ENCODE data around the gene SLC47A2.

The SLC47A2 gene

GRCh38 chr17:19647697-19648474 is 68.5 kb downstream of the SLC47A2 start:
- TF ChIP-seq GATA2 (IDR thresholded peaks at IDR 0.05; ENCODE audit: low read depth, low read length) (no peak), GATA3 (IDR thresholded peaks at IDR 0.05; ENCODE audit: low read depth, low read length) (no peak)

- TF ChIP-seq GATA2 (IDR thresholded peaks at IDR 0.05; ENCODE audit: low read depth, low read length) (no peak), GATA3 (IDR thresholded peaks at IDR 0.05; ENCODE audit: low read depth, low read length) (no peak)
Observed at GRCh38 chr17:19646788-19647696, 69.3 kb downstream of the SLC47A2 start.

GRCh38 chr17:19645734-19646201 is 70.6 kb downstream of the SLC47A2 start:
- TF ChIP-seq GATA2 (IDR thresholded peaks at IDR 0.05; ENCODE audit: low read depth, low read length): no peak
- no peak for TF ChIP-seq GATA3 (IDR thresholded peaks at IDR 0.05; ENCODE audit: low read depth, low read length)

DNA sequence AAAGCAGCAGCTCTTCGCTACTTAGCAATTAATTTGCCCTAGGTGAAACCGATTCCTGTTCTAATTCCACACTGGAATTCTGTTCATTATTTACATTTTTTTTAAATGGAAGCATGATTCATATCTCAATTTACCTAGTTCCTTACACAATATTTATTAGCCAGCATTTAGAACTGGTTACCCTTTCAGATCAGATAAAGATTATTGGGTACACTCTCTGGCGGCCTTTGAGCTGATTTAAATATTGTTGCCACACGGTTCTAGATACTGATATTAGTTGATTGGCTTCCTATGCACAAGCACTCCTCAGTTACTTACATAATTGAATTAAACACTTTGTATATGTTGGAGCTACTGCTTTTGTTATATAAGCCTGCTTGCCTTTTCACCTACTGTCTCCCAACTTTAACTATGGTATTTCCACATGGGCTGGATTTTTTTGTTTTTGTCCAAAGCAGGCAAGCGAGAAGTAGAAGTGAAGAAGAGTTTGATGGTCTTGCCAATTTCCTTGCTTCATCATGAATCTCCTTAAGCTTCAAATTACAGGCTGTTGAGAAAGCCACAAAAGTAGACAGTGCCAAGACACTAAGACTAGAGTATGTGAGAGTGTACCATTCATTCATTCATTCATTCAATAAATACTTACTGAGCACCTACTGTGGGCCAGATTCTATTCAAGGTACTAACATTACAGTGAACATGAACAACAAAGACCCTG is 71.7 kb downstream of the SLC47A2 start:
- TF ChIP-seq GATA2 (IDR thresholded peaks at IDR 0.05; ENCODE audit: low read depth, low read length) (no peak), GATA3 (IDR thresholded peaks at IDR 0.05; ENCODE audit: low read depth, low read length) (no peak)

DNA sequence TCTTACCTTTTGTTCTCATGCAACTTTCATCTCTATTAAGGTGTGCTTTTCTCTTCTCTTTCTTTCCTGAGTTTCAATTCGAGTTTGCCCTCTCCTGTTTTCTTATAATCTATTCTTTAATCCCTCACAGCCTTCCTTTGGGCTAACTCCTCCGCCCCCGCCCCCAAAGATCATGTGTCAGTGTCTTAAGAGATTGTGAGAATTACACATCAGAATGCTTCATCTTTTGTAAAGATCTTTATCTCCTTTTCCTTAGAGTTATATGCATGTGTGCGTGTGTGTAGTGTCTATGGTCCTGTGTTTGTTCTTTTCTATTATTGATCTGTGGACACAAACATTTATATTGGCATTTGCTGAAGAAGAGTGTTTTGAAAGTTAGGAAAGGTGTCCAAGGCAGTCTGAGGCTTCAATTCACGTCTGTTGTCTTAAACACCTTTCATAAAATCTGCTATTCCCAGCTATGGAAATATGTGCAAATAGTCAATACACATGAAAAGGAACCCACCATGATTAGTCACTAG is 74.0 kb downstream of the SLC47A2 start:
- TF ChIP-seq GATA3 (IDR thresholded peaks at IDR 0.05; ENCODE audit: low read depth, low read length) (no peak), GATA2 (IDR thresholded peaks at IDR 0.05; ENCODE audit: low read depth, low read length) (no peak)

- TF ChIP-seq GATA3 (IDR thresholded peaks at IDR 0.05; ENCODE audit: low read depth, low read length) (no peak), GATA2 (IDR thresholded peaks at IDR 0.05; ENCODE audit: low read depth, low read length) (no peak)
Observed at GRCh38 chr17:19641687-19642372, 74.6 kb downstream of the SLC47A2 start.

- TF ChIP-seq GATA2 (IDR thresholded peaks at IDR 0.05; ENCODE audit: low read depth, low read length): no peak
- TF ChIP-seq GATA3 (IDR thresholded peaks at IDR 0.05; ENCODE audit: low read depth, low read length): no peak
Observed at GRCh38 chr17:19631905-19632304, 84.5 kb downstream of the SLC47A2 start.

- TF ChIP-seq GATA2 (IDR thresholded peaks at IDR 0.05; ENCODE audit: low read depth, low read length) (no peak), GATA3 (IDR thresholded peaks at IDR 0.05; ENCODE audit: low read depth, low read length) (no peak)
Observed at GRCh38 chr17:19630661-19631060, 85.7 kb downstream of the SLC47A2 start.

GRCh38 chr17:19630035-19630434 is 86.3 kb downstream of the SLC47A2 start:
- TF ChIP-seq GATA3 (IDR thresholded peaks at IDR 0.05; ENCODE audit: low read depth, low read length) (no peak), GATA2 (IDR thresholded peaks at IDR 0.05; ENCODE audit: low read depth, low read length) (no peak)

DNA sequence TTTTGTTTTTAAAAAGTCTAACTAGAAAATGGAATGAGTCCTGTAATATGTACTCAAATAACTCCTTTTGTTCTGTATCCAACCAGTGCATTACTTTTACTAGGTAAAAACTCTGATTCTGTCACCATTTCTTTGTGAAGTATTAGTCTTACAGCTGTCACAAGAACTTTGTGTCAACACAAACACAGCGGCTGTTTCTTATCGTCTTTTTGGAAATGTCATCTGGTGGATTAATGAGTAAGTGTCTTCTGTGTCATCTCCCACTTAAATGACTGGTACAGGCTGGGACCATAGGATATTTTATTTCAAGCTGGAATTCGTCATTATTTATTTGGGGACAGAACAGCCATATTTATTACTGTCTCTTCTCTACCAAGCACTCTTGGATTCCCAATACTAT is 86.9 kb downstream of the SLC47A2 start:
- no peak for TF ChIP-seq GATA3 (IDR thresholded peaks at IDR 0.05; ENCODE audit: low read depth, low read length)
